Measurements from ENCODE around the gene NNMT. TPM values are rescaled to one million over a fixed set of nuclear protein-coding genes. Genes with fewer than 3 reads are reported as not detected.

The NNMT gene
- total RNA-seq, 4 donors from 2014 or later, result 157 to 968 (median 541) TPM

GRCh38 chr11:114285599-114285998 is 10.6 kb upstream of the NNMT start:
- Histone ChIP-seq H3K9me3 (no peaks in the 10 kb centered on the region), H3K4me3 (no peak overlapping the region), H3K36me3 (no peaks in the 10 kb centered on the region), H3K27me3 (no peaks in the 10 kb centered on the region), H3K4me1 (peaks cover 8 to 10% of the 10 kb centered on the region in 2 donors), H3K27ac (no peak overlapping the region)
- intact Hi-C loops (cut with DNase I; ENCODE audit: low total_unique reads), result no loop called here
- no peak for DNase-seq
- in situ Hi-C loops (cut with MboI; ENCODE audit: low sequenced_read_pairs in 4 of 4), result loop anchor here in 2 of 4 donors (25.0 kb wide), 1 partner anchor 398 kb away; the partner anchor contains the start of gene USP28 (in 2 of the 2)
- ATAC-seq, result peak in 1 of 2 donors; percentile 6
- TF ChIP-seq POLR2A (IDR thresholded peaks at IDR 0.05), result no peak
- TF ChIP-seq, protein P1, sequence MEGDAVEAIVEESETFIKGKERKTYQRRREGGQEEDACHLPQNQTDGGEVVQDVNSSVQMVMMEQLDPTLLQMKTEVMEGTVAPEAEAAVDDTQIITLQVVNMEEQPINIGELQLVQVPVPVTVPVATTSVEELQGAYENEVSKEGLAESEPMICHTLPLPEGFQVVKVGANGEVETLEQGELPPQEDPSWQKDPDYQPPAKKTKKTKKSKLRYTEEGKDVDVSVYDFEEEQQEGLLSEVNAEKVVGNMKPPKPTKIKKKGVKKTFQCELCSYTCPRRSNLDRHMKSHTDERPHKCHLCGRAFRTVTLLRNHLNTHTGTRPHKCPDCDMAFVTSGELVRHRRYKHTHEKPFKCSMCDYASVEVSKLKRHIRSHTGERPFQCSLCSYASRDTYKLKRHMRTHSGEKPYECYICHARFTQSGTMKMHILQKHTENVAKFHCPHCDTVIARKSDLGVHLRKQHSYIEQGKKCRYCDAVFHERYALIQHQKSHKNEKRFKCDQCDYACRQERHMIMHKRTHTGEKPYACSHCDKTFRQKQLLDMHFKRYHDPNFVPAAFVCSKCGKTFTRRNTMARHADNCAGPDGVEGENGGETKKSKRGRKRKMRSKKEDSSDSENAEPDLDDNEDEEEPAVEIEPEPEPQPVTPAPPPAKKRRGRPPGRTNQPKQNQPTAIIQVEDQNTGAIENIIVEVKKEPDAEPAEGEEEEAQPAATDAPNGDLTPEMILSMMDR (IDR thresholded peaks at IDR 0.05 in 4 of 5, conservative IDR thresholded peaks at IDR 0.05 in 1 of 5), result no peak

DNA sequence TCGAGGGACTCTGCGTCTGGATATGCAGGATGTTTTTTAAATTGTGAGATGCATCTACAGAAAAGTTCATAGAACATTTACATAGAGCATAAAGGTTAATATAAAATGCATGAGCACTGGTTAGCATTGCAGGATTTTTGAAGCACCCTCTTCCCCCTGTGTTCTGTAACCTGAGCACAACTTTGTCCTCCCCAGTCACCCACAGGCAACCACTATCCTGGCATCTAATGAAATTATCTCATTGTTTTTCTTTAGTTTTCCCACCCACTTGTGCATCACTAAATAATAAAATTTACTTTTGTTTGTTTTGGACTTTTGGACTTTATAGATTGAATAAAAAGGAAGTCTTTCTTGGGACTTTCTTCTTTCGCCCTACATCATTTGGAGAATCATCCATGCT is 10.0 kb upstream of the NNMT start:
- intact Hi-C loops (cut with DNase I; ENCODE audit: low total_unique reads), result no loop called here
- ATAC-seq (no peak), DNase-seq (no peak)
- TF ChIP-seq, protein P1 (IDR thresholded peaks at IDR 0.05 in 4 of 5, conservative IDR thresholded peaks at IDR 0.05 in 1 of 5), result no peak
- no peak for TF ChIP-seq POLR2A (IDR thresholded peaks at IDR 0.05)
- H3K27me3 ChIP-seq, result no peaks in the 10 kb centered on the region
- H3K9me3 ChIP-seq, result no peaks in the 10 kb centered on the region
- in situ Hi-C loops (cut with MboI; ENCODE audit: low sequenced_read_pairs in 4 of 4), result loop anchor here in 2 of 4 donors (25.0 kb wide), 1 partner anchor 399 kb away; the partner anchor contains the start of gene USP28 (in 2 of the 2)
- no peaks in the 10 kb centered on the region for H3K36me3 ChIP-seq
- no peak overlapping the region for H3K27ac ChIP-seq
- peaks cover 8 to 9% of the 10 kb centered on the region in 2 donors for H3K4me1 ChIP-seq
- no peak overlapping the region for H3K4me3 ChIP-seq

DNA sequence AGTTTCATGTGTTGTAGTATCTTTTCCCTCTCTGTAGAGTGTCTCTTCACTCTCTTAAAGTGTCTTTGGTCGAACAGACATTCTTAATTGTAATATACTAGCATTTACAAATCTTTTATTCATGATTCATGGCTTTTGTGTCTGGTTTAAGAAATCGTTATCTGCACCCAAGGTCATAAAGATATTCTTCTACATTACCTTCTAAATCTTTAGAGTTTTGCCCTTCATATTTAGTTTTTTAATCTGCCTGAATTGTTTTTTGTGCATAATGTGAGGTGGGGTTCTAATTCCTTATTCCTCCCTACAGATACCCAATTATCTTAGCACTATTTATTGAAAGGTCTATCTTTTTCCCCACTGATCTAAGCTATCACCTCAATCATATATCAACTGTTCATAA is 9.0 kb upstream of the NNMT start:
- ATAC-seq, result no peak
- peaks cover 14 to 15% of the 10 kb centered on the region in 2 donors for H3K4me1 ChIP-seq
- no peak overlapping the region for H3K27ac ChIP-seq
- no peak overlapping the region for H3K4me3 ChIP-seq
- intact Hi-C loops (cut with DNase I; ENCODE audit: low total_unique reads) (no loop called here), in situ Hi-C loops (cut with MboI; ENCODE audit: low sequenced_read_pairs in 4 of 4) (loop anchor here in 2 of 4 donors (25.0 kb wide), 1 partner anchor 400 kb away; the partner anchor contains the start of gene USP28 (in 2 of the 2))
- H3K27me3 ChIP-seq, result no peaks in the 10 kb centered on the region
- DNase-seq, result no peak
- no peaks in the 10 kb centered on the region for H3K9me3 ChIP-seq
- no peak for TF ChIP-seq POLR2A (IDR thresholded peaks at IDR 0.05)
- TF ChIP-seq, protein P1 (IDR thresholded peaks at IDR 0.05 in 4 of 5, conservative IDR thresholded peaks at IDR 0.05 in 1 of 5), result no peak
- no peaks in the 10 kb centered on the region for H3K36me3 ChIP-seq

DNA sequence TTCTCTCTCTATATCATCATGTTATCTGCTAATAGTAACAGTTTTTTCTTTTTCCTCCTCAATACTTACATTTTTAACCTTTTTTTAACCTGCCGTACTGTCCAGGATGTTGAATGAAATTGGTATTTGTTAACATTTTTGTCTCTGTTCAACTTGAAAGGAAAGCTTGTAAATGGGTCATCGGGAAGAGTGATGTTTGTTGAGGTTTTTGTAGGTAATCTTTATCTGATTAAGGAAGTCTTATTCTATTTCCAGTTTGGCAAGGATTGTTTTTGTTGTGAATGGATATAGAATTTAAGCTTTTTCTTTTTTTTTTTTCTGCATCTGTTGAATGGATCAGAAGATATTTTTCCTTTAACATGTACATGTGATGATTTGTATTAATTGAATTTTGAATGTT is 8.1 kb upstream of the NNMT start:
- TF ChIP-seq POLR2A (IDR thresholded peaks at IDR 0.05), result no peak
- TF ChIP-seq, protein P1 (IDR thresholded peaks at IDR 0.05 in 4 of 5, conservative IDR thresholded peaks at IDR 0.05 in 1 of 5), result no peak
- Histone ChIP-seq H3K4me1 (peaks cover 21 to 24% of the 10 kb centered on the region in 2 donors), H3K9me3 (no peaks in the 10 kb centered on the region), H3K36me3 (no peaks in the 10 kb centered on the region), H3K27me3 (no peaks in the 10 kb centered on the region), H3K4me3 (no peak overlapping the region), H3K27ac (no peak overlapping the region)
- DNase-seq, result no peak
- ATAC-seq, result no peak
- in situ Hi-C loops (cut with MboI; ENCODE audit: low sequenced_read_pairs in 4 of 4) (loop anchor here in 2 of 4 donors (25.0 kb wide), 1 partner anchor 401 kb away; the partner anchor contains the start of gene USP28 (in 2 of the 2)), intact Hi-C loops (cut with DNase I; ENCODE audit: low total_unique reads) (no loop called here)

Data from gastrocnemius medialis (tissue), 4 donors.